LNCAP (cell line): ENCODE data around the gene RALGDS.

Experiments used
- TF ChIP-seq, protein P1 (sequence below): fragments of 450-650 bp; IDR thresholded peaks from 2 replicates; pipeline ENCODE4 v1.5.1; 2017; ENCODE audit warnings: mild to moderate bottlenecking

Gene RALGDS

DNA sequence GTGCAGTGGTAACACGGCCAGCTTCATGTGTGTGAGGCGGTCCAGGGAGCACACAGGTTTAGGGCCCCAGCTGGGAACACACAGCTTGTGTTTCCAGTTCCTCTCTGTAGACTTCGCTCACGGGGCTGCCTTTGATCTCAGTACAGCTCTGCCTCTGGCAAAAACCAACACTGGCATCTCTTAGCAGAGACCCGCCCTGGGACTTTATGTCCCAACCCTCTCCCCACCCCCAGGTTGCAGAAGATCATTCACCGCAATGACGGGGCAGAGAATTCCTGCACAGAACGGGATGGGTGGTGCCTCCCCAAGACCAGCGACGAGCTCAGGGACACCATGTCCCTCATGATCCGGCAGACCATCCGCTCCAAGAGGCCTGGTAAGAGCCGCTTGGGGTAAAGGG is 64.5 kb downstream of the RALGDS start:
- TF ChIP-seq, protein P1, sequence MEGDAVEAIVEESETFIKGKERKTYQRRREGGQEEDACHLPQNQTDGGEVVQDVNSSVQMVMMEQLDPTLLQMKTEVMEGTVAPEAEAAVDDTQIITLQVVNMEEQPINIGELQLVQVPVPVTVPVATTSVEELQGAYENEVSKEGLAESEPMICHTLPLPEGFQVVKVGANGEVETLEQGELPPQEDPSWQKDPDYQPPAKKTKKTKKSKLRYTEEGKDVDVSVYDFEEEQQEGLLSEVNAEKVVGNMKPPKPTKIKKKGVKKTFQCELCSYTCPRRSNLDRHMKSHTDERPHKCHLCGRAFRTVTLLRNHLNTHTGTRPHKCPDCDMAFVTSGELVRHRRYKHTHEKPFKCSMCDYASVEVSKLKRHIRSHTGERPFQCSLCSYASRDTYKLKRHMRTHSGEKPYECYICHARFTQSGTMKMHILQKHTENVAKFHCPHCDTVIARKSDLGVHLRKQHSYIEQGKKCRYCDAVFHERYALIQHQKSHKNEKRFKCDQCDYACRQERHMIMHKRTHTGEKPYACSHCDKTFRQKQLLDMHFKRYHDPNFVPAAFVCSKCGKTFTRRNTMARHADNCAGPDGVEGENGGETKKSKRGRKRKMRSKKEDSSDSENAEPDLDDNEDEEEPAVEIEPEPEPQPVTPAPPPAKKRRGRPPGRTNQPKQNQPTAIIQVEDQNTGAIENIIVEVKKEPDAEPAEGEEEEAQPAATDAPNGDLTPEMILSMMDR: no peak

DNA sequence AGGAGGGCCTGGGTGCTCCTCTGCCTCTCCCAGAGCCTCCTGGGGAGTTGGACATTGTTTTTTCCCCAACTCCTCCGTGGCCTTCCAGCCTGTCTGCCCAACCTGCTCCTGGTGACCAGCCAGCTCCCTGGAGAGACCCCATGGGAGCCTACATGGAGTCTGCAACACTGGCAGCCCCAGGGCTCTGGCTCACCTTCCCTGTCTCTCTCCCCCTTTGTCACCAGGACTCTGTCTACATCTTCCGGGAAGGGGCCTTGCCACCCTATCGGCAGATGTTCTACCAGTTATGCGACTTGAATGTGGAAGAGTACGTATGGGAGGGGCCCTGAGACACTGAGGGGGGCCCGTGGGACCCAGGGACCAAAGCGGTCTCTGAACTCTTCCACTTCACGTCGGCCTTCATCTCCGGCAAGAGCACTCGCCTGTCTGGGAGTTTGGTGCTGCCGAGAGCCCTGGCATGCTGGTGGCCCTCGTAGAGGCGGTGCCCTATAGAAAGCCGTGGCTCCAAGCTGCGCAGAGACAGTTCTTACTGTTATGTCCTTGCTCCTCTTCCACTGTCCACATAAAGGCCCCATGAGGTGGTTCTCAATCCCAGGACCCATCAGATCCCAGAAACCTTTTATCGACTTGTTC is 65.1 kb downstream of the RALGDS start:
- TF ChIP-seq, protein P1: no peak

DNA sequence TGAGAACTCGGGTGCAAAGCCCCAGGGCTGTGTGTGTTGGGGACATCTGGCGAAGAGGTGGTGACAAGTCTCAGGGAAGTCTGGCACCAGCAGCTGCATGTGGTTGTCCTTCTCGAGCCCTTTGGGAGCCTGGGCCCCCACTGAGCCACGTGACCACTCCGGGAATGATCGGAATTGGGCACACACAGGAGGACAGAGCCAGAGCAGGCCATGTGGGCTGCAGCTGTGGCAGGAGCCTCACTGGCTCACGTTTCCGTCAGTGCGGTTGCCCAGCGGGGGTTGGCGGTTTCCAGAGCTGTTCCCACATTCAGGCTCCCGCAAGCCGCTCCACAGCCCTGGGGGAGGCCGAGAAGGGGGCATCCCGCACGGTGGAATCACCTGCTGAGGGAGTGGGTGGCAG is 66.1 kb downstream of the RALGDS start:
- TF ChIP-seq, protein P1: no peak

DNA sequence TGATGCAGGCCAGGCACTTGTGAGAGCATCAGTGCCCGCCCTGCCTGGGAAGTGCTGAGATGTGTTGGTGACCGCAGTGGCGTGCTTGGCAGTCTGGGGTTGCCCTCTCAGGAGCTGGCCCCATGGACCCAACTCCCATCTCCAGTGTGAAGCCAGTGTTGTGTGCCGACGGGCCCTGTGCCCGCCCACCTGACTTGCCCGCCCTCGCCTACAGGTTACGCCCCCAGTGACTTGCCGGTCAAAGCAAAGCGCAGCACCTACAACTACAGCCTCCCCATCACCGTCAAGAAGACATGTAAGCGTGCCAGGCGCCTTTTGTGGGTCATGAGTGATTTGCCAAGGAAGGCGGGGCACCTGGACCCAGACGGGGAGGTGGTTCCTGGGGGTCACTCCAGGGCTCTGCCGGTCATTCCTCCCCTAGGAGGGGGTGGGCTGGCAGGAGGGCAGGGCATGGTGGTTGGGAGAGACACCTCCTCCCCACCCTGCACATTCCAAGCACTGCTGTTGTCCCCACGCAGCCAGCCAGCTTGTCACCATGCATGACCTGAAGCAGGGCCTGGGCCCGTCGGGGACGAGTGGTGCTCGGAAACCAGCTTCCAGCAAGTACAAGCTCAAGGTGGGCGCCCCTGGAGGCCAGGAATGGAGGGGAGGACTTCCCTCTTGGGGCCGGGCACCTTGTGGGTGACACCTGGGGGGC is 66.7 kb downstream of the RALGDS start:
- TF ChIP-seq, protein P1: no peak

DNA sequence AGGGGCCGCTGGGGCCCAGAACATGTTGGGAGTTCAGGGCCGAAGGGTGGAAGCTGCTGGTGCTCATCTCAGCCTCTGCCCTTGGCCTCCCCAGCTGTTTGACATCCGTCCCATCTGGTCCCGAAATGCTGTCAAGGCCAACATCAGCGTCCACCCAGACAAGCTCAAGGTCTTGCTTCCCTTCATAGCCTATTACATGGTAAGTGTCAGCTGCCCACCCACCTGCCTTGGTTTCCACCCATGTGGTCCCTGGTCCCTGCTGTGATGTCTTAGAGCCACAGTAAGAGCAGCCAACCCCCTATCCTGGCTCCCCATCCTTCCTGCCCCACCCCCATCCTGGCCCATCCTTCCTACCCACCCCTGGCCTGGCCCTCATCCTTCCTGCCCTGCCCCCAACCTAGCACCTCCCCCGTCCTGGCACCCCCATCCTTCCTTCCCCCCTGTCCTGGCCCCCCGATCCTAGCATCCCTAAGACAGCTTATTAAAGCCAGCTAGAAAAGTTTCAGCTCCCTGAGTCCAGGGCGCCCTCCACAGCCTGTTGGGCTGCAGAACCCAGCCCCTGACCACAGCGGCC is 69.0 kb downstream of the RALGDS start:
- TF ChIP-seq, protein P1: no peak

DNA sequence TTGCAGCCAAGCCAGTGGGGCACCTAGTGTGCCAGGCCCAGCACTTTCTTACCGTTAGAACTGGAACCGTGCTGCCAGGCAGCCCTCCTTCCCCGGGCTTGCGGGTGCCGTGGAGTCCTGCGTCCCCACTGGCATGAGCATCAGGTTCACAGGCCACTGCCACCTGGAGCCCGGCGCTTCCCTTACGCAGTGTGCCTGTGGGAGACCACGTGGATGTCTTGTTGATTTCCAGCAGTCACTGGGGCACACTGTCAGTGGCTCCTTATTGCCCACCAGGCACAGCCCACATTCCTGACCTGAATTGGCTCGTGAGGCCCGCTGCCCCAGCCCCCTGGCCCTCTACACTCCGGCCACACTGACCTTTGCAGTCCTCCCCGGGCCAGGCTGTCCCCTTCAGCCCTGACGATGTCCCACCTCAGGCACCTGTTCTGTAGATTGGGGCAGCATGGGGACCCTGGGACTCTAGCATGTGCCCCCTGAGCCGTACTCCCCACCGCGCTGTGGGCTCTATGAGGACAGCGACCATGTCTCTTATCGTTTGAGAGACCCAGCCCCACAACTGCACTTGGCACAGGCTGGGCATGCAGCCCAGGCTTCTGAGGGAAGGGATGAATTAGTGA is 69.6 kb downstream of the RALGDS start:
- TF ChIP-seq, protein P1: no peak

DNA sequence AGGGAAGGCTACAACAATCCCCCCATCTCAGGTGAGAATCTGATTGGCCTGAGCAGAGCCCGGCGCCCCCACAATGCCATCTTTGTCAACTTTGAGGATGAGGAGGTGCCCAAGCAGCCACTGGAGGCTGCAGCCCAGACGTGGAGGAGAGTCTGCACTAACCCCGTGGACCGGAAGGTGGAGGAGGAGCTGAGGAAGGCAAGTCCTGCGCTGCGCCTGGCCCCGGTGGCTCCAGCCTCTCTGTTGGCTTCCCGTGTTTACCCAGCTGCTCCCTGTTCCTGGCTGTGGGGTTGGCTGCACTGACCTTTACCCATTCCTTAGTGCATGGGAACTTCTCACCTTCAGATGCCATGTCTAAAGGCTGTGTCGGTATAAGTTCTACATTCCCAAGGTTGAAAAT is 70.3 kb downstream of the RALGDS start:
- TF ChIP-seq, protein P1: no peak
